Activated CD4-positive, CD25-positive, alpha-beta regulatory T cell (primary cell): ENCODE measurements around the gene CISD1.

Experiments
- DNase-seq, 4 experiments: peaks; one replicate each; lab custom pipeline; 2025; lab: John Stamatoyannopoulos, UW

CISD1 gene

GRCh38 chr10:58307676-58308075, 38.7 kb downstream of the CISD1 start:
- no peak for DNase-seq

- DNase-seq, result no peak
Observed at GRCh38 chr10:58311026-58311425, 42.1 kb downstream of the CISD1 start.

GRCh38 chr10:58316874-58317273, 47.9 kb downstream of the CISD1 start:
- no peak for DNase-seq

GRCh38 chr10:58318346-58318745, 49.4 kb downstream of the CISD1 start:
- DNase-seq, result no peak

- DNase-seq, result no peak
Observed at GRCh38 chr10:58319599-58319998, 50.6 kb downstream of the CISD1 start.

GRCh38 chr10:58320351-58321049, 51.5 kb downstream of the CISD1 start:
- DNase-seq, result no peak

GRCh38 chr10:58322072-58322834, 53.3 kb downstream of the CISD1 start:
- no peak for DNase-seq

- no peak for DNase-seq
Observed at GRCh38 chr10:58322835-58323209, 53.9 kb downstream of the CISD1 start.

GRCh38 chr10:58326967-58327381, 58.0 kb downstream of the CISD1 start:
- DNase-seq, result no peak

GRCh38 chr10:58328233-58328632, 59.3 kb downstream of the CISD1 start:
- DNase-seq, result no peak

- DNase-seq, result no peak
Observed at GRCh38 chr10:58330431-58330830, 61.5 kb downstream of the CISD1 start.

GRCh38 chr10:58331646-58332045, 62.7 kb downstream of the CISD1 start:
- DNase-seq, result no peak

GRCh38 chr10:58334817-58335305, 65.9 kb downstream of the CISD1 start, which contains the start of gene UBE2D1:
TSS of gene UBE2D1 (plus strand) at chr10:58335006. CDS start at chr10:58335202, 196 bp downstream.
- DNase-seq, result peak; percentile 58 to 67 (median 64)

GRCh38 chr10:58335306-58336005, 66.5 kb downstream of the CISD1 start:
- DNase-seq, result peak in 1 of 4 experiments; percentile 7

GRCh38 chr10:58336242-58336641, 67.3 kb downstream of the CISD1 start:
- DNase-seq, result no peak
